WTC11 (cell line): ENCODE results near the gene CEP44. TPM values are rescaled to one million over a fixed set of nuclear protein-coding genes. Genes with fewer than 3 reads are reported as not detected.

ENCODE experiments used
- ATAC-seq: fragments of 200-7000 bp; cut with Tn5 transposase; 2 replicates; pipeline ENCODE4 v1.10.0; 2021; ENCODE audit warnings: mild to moderate bottlenecking, moderate library complexity
- CTCF ChIA-PET: fragments of 300-600 bp; sonication (Branson Sonifier 250); formaldehyde crosslinking; loops from one replicate; lab custom pipeline; 2021; ENCODE audit warnings: antibody characterized with exemption; lab: Charles Lee
- POLR2A ChIA-PET: fragments of 350-600 bp; sonication (Branson Sonifier 250); formaldehyde crosslinking; loops from one replicate; lab custom pipeline; 2021; ENCODE audit warnings: antibody characterized with exemption; lab: Charles Lee
- DNase-seq: peaks from one replicate; pipeline ENCODE4 v3.0.0; 2021; ENCODE audit warnings: low spot score
- H3K27ac Mint-ChIP-seq: 2 replicates; pipeline ENCODE4 v1.8.0; 2021; ENCODE audit warnings: mixed read lengths
- H3K27me3 Mint-ChIP-seq: 2 replicates; pipeline ENCODE4 v1.8.0; 2021; ENCODE audit warnings: low read depth, mild to moderate bottlenecking, moderate library complexity, mixed read lengths
- H3K36me3 Mint-ChIP-seq: 2 replicates; pipeline ENCODE4 v1.8.0; 2021; ENCODE audit warnings: mixed read lengths
- H3K4me1 Mint-ChIP-seq: 2 replicates; pipeline ENCODE4 v1.8.0; 2022; ENCODE audit warnings: mixed read lengths
- H3K4me3 Mint-ChIP-seq: 2 replicates; pipeline ENCODE4 v1.8.0; 2021; ENCODE audit warnings: mild to moderate bottlenecking, moderate library complexity, mixed read lengths
- H3K9me3 Mint-ChIP-seq: 2 replicates; pipeline ENCODE4 v1.8.0; 2021; ENCODE audit warnings: mixed read lengths
- CBFB ChIP-seq: sonication (generic); formaldehyde crosslinking; IDR thresholded peaks from 2 replicates; pipeline ENCODE4 v1.8.1; 2022; ENCODE audit warnings: mild to moderate bottlenecking, low read depth, missing genetic modification reagents
- CREM ChIP-seq: sonication (generic); formaldehyde crosslinking; IDR thresholded peaks from 2 replicates; pipeline ENCODE4 v1.8.1; 2022; ENCODE audit warnings: mild to moderate bottlenecking, missing genetic modification reagents, moderate library complexity
- CTCF ChIP-seq: fragments of 200-600 bp; IDR thresholded peaks from 2 replicates; pipeline ENCODE4 v1.8.0; 2022; ENCODE audit warnings: antibody characterized with exemption
- ESRRA ChIP-seq: sonication (generic); formaldehyde crosslinking; IDR thresholded peaks from 2 replicates; pipeline ENCODE4 v1.8.1; 2022; ENCODE audit warnings: mild to moderate bottlenecking, missing genetic modification reagents, borderline replicate concordance
- FOXK1 ChIP-seq: sonication (generic); formaldehyde crosslinking; IDR thresholded peaks from 2 replicates; pipeline ENCODE4 v1.8.0; 2022; ENCODE audit warnings: mild to moderate bottlenecking, moderate library complexity, missing genetic modification reagents
- KAT7 ChIP-seq: sonication (generic); formaldehyde crosslinking; IDR thresholded peaks from 2 replicates; pipeline ENCODE4 v1.8.1; 2023; ENCODE audit warnings: missing genetic modification reagents, mild to moderate bottlenecking, borderline replicate concordance
- MYBL2 ChIP-seq: sonication (generic); formaldehyde crosslinking; IDR thresholded peaks from 2 replicates; pipeline ENCODE4 v1.8.1; 2023; ENCODE audit warnings: mild to moderate bottlenecking, moderate library complexity, missing genetic modification reagents
- NFYB ChIP-seq: sonication (generic); formaldehyde crosslinking; conservative IDR thresholded peaks from 2 replicates; pipeline ENCODE4 v1.8.0; 2022; ENCODE audit warnings: low read depth, missing genetic modification reagents
- USF2 ChIP-seq: sonication (generic); formaldehyde crosslinking; IDR thresholded peaks from 2 replicates; pipeline ENCODE4 v1.8.1; 2023; ENCODE audit warnings: mild to moderate bottlenecking, missing genetic modification reagents, moderate library complexity
- ZNF121 ChIP-seq: sonication (generic); formaldehyde crosslinking; IDR thresholded peaks from 2 replicates; pipeline ENCODE4 v1.8.0; 2023; ENCODE audit warnings: missing genetic modification reagents
- ZNF219 ChIP-seq: sonication (generic); formaldehyde crosslinking; IDR thresholded peaks from 2 replicates; pipeline ENCODE4 v1.8.0; 2023; ENCODE audit warnings: missing genetic modification reagents, mild to moderate bottlenecking, borderline replicate concordance
- ZNF263 ChIP-seq: sonication (generic); formaldehyde crosslinking; IDR thresholded peaks from 2 replicates; pipeline ENCODE4 v1.8.1; 2022; ENCODE audit warnings: low read depth, mild to moderate bottlenecking, moderate library complexity, missing genetic modification reagents
- ZNF532 ChIP-seq: fragments of 250-450 bp; sonication (Bioruptor Pico); IDR thresholded peaks from 2 replicates; pipeline ENCODE4 v1.9.0; 2021; ENCODE audit warnings: mild to moderate bottlenecking, borderline replicate concordance
- total RNA-seq: library from RNA; stranded (reverse); gene quantifications from 3 replicates; pipeline ENCODE4 v1.2.3, GENCODE V29; 2021
- TF ChIP-seq, protein P1 (sequence below): sonication (generic); formaldehyde crosslinking; IDR thresholded peaks from 2 replicates; pipeline ENCODE4 v1.8.1; 2023; ENCODE audit warnings: mild to moderate bottlenecking, missing genetic modification reagents, borderline replicate concordance
- TF ChIP-seq, protein P2 (sequence below): fragments of 250-450 bp; sonication (Bioruptor Pico); IDR thresholded peaks from 2 replicates; pipeline ENCODE4 v1.9.0; 2021; ENCODE audit warnings: moderate library complexity, mild to moderate bottlenecking, inconsistent platforms, borderline replicate concordance
- TF ChIP-seq, protein P3 (sequence below): sonication (generic); formaldehyde crosslinking; IDR thresholded peaks from 2 replicates; pipeline ENCODE4 v1.8.1; 2022; ENCODE audit warnings: mild to moderate bottlenecking, moderate library complexity, missing genetic modification reagents
- TF ChIP-seq, protein P4 (sequence below): fragments of 250-450 bp; sonication (Bioruptor Pico); conservative IDR thresholded peaks from 2 replicates; pipeline ENCODE4 v1.9.0; 2021; ENCODE audit warnings: mild to moderate bottlenecking

The CEP44 gene
- total RNA-seq, 1 experiment from 2014 or later, result 17.9 TPM

DNA sequence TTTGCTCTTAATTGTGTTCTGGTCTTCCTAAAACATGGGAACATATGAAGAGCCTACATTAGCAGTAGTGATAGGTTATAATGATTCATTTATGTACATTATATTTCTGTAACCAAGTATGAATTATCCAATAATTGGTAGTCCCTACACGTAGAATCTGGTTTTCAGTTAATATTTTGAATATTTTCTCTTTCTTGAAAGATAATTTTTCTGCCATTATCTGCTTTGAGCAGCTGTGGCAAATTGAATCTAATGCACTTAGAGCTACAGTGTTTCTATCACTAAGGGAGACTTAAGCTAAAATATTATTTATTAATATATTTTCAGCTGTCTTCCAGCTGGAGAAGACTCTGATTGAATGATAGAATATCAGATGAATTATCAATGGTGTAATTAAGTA lies 21.0 kb downstream of the CEP44 start:
- H3K27ac Mint-ChIP-seq, result no peak overlapping the region
- H3K27me3 Mint-ChIP-seq, result no peaks in the 10 kb centered on the region
- no peak for DNase-seq
- ATAC-seq, result no peak
- no peaks in the 10 kb centered on the region for H3K4me1 Mint-ChIP-seq
- peaks cover 8% of the 10 kb centered on the region for H3K36me3 Mint-ChIP-seq
- CTCF ChIA-PET, result interaction anchor here (1.1 kb wide), 1 partner anchor 82 kb away, joined by 4 read pairs; no protein-coding TSS in a partner anchor
- POLR2A ChIA-PET, result no interaction called here
- no peaks in the 10 kb centered on the region for H3K9me3 Mint-ChIP-seq
- no peak overlapping the region for H3K4me3 Mint-ChIP-seq
- TF ChIP-seq, protein P1, sequence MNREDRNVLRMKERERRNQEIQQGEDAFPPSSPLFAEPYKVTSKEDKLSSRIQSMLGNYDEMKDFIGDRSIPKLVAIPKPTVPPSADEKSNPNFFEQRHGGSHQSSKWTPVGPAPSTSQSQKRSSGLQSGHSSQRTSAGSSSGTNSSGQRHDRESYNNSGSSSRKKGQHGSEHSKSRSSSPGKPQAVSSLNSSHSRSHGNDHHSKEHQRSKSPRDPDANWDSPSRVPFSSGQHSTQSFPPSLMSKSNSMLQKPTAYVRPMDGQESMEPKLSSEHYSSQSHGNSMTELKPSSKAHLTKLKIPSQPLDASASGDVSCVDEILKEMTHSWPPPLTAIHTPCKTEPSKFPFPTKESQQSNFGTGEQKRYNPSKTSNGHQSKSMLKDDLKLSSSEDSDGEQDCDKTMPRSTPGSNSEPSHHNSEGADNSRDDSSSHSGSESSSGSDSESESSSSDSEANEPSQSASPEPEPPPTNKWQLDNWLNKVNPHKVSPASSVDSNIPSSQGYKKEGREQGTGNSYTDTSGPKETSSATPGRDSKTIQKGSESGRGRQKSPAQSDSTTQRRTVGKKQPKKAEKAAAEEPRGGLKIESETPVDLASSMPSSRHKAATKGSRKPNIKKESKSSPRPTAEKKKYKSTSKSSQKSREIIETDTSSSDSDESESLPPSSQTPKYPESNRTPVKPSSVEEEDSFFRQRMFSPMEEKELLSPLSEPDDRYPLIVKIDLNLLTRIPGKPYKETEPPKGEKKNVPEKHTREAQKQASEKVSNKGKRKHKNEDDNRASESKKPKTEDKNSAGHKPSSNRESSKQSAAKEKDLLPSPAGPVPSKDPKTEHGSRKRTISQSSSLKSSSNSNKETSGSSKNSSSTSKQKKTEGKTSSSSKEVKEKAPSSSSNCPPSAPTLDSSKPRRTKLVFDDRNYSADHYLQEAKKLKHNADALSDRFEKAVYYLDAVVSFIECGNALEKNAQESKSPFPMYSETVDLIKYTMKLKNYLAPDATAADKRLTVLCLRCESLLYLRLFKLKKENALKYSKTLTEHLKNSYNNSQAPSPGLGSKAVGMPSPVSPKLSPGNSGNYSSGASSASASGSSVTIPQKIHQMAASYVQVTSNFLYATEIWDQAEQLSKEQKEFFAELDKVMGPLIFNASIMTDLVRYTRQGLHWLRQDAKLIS, result no peak

- ATAC-seq (no peak), DNase-seq (no peak)
- H3K27ac Mint-ChIP-seq, result no peak overlapping the region
- H3K4me1 Mint-ChIP-seq, result no peaks in the 10 kb centered on the region
- POLR2A ChIA-PET, result no interaction called here
- no peak for TF ChIP-seq NFYB
- no peak for TF ChIP-seq ZNF121 (CRISPR knock-in tag)
- TF ChIP-seq, protein P2, sequence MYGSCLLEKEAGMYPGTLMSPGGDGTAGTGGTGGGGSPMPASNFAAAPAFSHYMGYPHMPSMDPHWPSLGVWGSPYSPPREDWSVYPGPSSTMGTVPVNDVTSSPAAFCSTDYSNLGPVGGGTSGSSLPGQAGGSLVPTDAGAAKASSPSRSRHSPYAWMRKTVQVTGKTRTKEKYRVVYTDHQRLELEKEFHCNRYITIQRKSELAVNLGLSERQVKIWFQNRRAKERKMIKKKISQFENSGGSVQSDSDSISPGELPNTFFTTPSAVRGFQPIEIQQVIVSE, result no peak
- no peak for TF ChIP-seq ZNF219
- CTCF ChIA-PET, result no interaction called here
- no peaks in the 10 kb centered on the region for H3K27me3 Mint-ChIP-seq
- no peaks in the 10 kb centered on the region for H3K9me3 Mint-ChIP-seq
- no peak overlapping the region for H3K4me3 Mint-ChIP-seq
- peaks cover 8% of the 10 kb centered on the region; the same call in 1 of the 2 replicates for H3K36me3 Mint-ChIP-seq
These were observed 22.2 kb downstream of the CEP44 start for GRCh38 chr4:174305961-174306360.

DNA sequence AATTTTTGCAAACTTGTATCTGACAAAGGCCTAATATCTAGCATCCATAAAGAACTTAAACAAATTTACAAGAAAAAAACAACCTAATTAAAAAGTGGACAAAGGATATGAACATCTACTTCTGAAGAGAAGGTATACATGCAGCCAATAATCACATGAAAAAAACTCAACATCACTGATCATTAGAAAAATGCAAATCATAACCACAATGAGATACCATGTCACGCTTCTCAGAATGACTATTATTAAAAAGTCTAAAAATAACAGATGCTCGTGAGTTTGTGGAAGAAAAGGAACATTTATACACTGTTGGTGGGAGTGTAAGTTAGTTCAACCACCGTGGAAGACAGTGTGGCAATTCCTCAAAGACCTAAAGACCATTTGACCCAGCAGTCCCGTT lies 24.0 kb downstream of the CEP44 start:
- Mint-ChIP-seq H3K27me3 (no peaks in the 10 kb centered on the region), H3K4me1 (no peaks in the 10 kb centered on the region)
- no peak for ATAC-seq
- no peak for TF ChIP-seq ZNF532 (CRISPR knock-in tag)
- no peak for TF ChIP-seq FOXK1 (CRISPR knock-in tag)
- TF ChIP-seq, protein P3, sequence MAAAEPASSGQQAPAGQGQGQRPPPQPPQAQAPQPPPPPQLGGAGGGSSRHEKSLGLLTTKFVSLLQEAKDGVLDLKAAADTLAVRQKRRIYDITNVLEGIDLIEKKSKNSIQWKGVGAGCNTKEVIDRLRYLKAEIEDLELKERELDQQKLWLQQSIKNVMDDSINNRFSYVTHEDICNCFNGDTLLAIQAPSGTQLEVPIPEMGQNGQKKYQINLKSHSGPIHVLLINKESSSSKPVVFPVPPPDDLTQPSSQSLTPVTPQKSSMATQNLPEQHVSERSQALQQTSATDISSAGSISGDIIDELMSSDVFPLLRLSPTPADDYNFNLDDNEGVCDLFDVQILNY (CRISPR knock-in tag), result no peak
- no peak for TF ChIP-seq USF2 (CRISPR knock-in tag)
- TF ChIP-seq ZNF263 (CRISPR knock-in tag), result no peak
- no peak for TF ChIP-seq ESRRA (CRISPR knock-in tag)
- TF ChIP-seq, protein P4, sequence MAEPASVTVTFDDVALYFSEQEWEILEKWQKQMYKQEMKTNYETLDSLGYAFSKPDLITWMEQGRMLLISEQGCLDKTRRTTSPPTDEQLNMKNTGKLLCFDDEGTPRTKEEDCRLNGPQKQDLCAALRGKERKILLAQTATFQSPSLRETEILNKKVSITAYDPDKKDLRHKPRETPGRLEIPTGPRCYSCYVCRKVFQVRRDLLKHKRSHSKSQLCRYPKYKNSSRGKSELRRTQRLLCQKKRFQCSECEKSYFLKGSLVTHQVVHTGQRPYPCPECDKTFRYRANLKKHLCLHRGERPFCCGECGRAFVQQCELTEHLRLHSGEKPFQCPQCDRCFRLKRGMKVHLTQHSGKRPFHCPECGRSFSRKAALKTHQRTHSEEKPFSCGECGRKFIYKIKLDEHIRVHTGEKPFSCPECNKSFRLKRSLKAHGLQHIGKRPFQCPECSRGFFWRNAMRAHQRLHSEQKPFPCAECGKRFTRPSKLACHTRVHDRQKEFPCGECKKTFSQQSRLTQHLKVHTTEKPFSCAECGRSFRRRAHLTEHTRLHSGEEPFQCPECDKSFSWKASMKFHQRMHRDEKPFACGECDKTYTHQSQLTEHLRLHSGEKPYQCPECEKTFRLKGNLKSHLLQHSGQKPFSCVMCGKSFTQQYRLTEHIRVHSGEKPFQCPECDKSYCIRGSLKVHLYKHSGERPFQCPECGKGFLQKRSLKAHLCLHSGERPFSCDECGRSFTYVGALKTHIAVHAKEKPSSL, result no peak
- TF ChIP-seq KAT7 (CRISPR knock-in tag), result no peak
- TF ChIP-seq CREM (CRISPR knock-in tag), result no peak
- no peak for TF ChIP-seq MYBL2 (CRISPR knock-in tag)
- no peak for TF ChIP-seq CTCF
- no peak for TF ChIP-seq CBFB (CRISPR knock-in tag)

More for the DNA sequence above, 24.0 kb downstream of the CEP44 start:
- ChIA-PET POLR2A (no interaction called here), CTCF (no interaction called here)
- Mint-ChIP-seq H3K4me3 (no peak overlapping the region), H3K9me3 (no peaks in the 10 kb centered on the region), H3K27ac (no peak overlapping the region), H3K36me3 (peaks cover 10% of the 10 kb centered on the region; the same call in 1 of the 2 replicates)
- no peak for DNase-seq
